Stimulated activated CD8-positive, alpha-beta memory T cell treated with anti-CD3 and anti-CD28 coated beads, Interleukin-12 subunit alpha, Interleukin-12 subunit beta, amount 100 ng/mL, for 4 hours (primary cell): ENCODE measurements around the gene NOM1.

ENCODE experiments used
- DNase-seq: peaks from one replicate; pipeline ENCODE4 v3.0.0-alpha.2; 2020; ENCODE audit warnings: low read depth

Gene NOM1

GRCh38 chr7:156984174-156984891, 34.8 kb downstream of the NOM1 start:
- DNase-seq = no peak

GRCh38 chr7:156985101-156985992, 35.8 kb downstream of the NOM1 start:
- DNase-seq = no peak

- DNase-seq = no peak
Measured at GRCh38 chr7:156986378-156986777, 36.9 kb downstream of the NOM1 start.

GRCh38 chr7:156988343-156989185, 39.1 kb downstream of the NOM1 start:
- DNase-seq = no peak

- no peak for DNase-seq
Measured at GRCh38 chr7:156989766-156990535, 40.4 kb downstream of the NOM1 start.

- no peak for DNase-seq
Measured at GRCh38 chr7:156993021-156993924, 43.8 kb downstream of the NOM1 start.

- DNase-seq = no peak
Measured at GRCh38 chr7:156993925-156994235, 44.4 kb downstream of the NOM1 start.

GRCh38 chr7:156994417-156994816, 44.9 kb downstream of the NOM1 start:
- DNase-seq = no peak

- DNase-seq = no peak
Measured at GRCh38 chr7:156998988-156999957, 49.8 kb downstream of the NOM1 start.

- DNase-seq = no peak
Measured at GRCh38 chr7:156999958-157000726, 50.6 kb downstream of the NOM1 start.

GRCh38 chr7:157000741-157001653, 51.5 kb downstream of the NOM1 start:
- no peak for DNase-seq

GRCh38 chr7:157001920-157002818, 52.7 kb downstream of the NOM1 start:
- no peak for DNase-seq

- no peak for DNase-seq
Measured at GRCh38 chr7:157002819-157003421, 53.4 kb downstream of the NOM1 start.

- DNase-seq = no peak
Measured at GRCh38 chr7:157003445-157003755, 53.9 kb downstream of the NOM1 start.

- no peak for DNase-seq
Measured at GRCh38 chr7:157003756-157004520, 54.4 kb downstream of the NOM1 start.
